ENCODE data around the gene TNC.

DNA sequence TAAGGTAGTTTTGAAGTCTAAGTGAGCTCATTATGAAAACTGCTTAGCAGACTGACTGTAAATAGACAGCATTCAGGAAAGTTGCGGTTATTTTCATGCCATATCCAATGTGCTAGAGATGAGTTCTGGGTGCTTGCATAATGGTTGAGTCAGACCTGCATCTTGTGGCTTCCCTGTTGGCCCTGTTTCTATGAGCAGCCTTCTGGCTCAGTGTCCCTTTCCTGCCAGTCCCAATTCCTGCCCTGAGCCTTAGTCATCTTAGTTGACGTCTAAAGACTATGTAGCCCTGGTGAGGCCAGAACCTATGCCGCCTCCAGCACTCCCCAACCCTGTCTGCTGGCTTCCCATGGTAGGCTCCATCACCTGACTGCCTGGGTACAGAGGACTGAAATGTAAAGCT lies 111.3 kb downstream of the TNC start:
- TF ChIP-seq, protein P1, sequence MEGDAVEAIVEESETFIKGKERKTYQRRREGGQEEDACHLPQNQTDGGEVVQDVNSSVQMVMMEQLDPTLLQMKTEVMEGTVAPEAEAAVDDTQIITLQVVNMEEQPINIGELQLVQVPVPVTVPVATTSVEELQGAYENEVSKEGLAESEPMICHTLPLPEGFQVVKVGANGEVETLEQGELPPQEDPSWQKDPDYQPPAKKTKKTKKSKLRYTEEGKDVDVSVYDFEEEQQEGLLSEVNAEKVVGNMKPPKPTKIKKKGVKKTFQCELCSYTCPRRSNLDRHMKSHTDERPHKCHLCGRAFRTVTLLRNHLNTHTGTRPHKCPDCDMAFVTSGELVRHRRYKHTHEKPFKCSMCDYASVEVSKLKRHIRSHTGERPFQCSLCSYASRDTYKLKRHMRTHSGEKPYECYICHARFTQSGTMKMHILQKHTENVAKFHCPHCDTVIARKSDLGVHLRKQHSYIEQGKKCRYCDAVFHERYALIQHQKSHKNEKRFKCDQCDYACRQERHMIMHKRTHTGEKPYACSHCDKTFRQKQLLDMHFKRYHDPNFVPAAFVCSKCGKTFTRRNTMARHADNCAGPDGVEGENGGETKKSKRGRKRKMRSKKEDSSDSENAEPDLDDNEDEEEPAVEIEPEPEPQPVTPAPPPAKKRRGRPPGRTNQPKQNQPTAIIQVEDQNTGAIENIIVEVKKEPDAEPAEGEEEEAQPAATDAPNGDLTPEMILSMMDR (IDR thresholded peaks at IDR 0.05; ENCODE audit: low read depth, low read length, poor library complexity, severe bottlenecking), result no peak
- TF ChIP-seq EZH2phosphoT487 (IDR thresholded peaks at IDR 0.05; ENCODE audit: borderline replicate concordance, low read length), result no peak
